Activated naive CD8-positive, alpha-beta T cell treated with anti-CD3 and anti-CD28 coated beads, Interleukin-2, amount 10 ng/mL, durations not matched to agents 7 days and 5 days (primary cell): ENCODE results near the gene ZSCAN29. TPM values are rescaled to one million over a fixed set of nuclear protein-coding genes. Genes with fewer than 3 reads are reported as not detected.

ENCODE experiments used
- ATAC-seq: fragments of 150-1000 bp; cut with Tn5 transposase; one replicate; pipeline ENCODE4 v1.10.0; 2021; ENCODE audit warnings: low read depth, moderate library complexity
- POLR2A ChIA-PET: fragments of 350-600 bp; sonication (Branson Sonifier 250); formaldehyde crosslinking; loops from one replicate; lab custom pipeline; 2021; ENCODE audit warnings: antibody characterized with exemption; lab: Charles Lee
- DNase-seq: peaks from one replicate; pipeline ENCODE4 v3.0.0; 2021
- H3K27ac Mint-ChIP-seq: one replicate; pipeline ENCODE4 v1.8.0; 2022; ENCODE audit warnings: mild to moderate bottlenecking, mixed read lengths
- H3K27me3 Mint-ChIP-seq: one replicate; pipeline ENCODE4 v1.8.0; 2022; ENCODE audit warnings: mild to moderate bottlenecking, moderate library complexity, mixed read lengths
- H3K36me3 Mint-ChIP-seq: one replicate; pipeline ENCODE4 v1.8.0; 2021; ENCODE audit warnings: mild to moderate bottlenecking, mixed read lengths
- H3K4me1 Mint-ChIP-seq: one replicate; pipeline ENCODE4 v1.8.0; 2021; ENCODE audit warnings: mixed read lengths
- H3K4me3 Mint-ChIP-seq: one replicate; pipeline ENCODE4 v1.8.0; 2022; ENCODE audit warnings: mild to moderate bottlenecking, moderate library complexity, mixed read lengths
- H3K9me3 Mint-ChIP-seq: one replicate; pipeline ENCODE4 v1.8.0; 2021; ENCODE audit warnings: mixed read lengths
- total RNA-seq, 2 experiments: library from RNA; stranded (reverse); gene quantifications; one replicate each; pipeline ENCODE4 v1.2.3, GENCODE V29; 2021

ZSCAN29 gene
- total RNA-seq, 2 experiments from 2014 or later: 34.0 to 36.1 TPM

GRCh38 chr15:43383070-43383469 lies 12.2 kb upstream of the ZSCAN29 start:
- Mint-ChIP-seq H3K27me3 (no peaks in the 10 kb centered on the region), H3K4me3 (no peak overlapping the region), H3K27ac (no peak overlapping the region), H3K4me1 (no peaks in the 10 kb centered on the region), H3K36me3 (peaks cover 44% of the 10 kb centered on the region), H3K9me3 (no peaks in the 10 kb centered on the region)
- no peak for DNase-seq
- no peak for ATAC-seq
- POLR2A ChIA-PET: no interaction called here

- Mint-ChIP-seq H3K9me3 (no peaks in the 10 kb centered on the region), H3K4me1 (no peaks in the 10 kb centered on the region), H3K27me3 (no peaks in the 10 kb centered on the region), H3K36me3 (peaks cover 50% of the 10 kb centered on the region), H3K27ac (no peak overlapping the region), H3K4me3 (no peak overlapping the region)
- ATAC-seq (no peak), DNase-seq (no peak)
- POLR2A ChIA-PET: no interaction called here
Observed at GRCh38 chr15:43382310-43382709, 11.5 kb upstream of the ZSCAN29 start.

- no peak overlapping the region for H3K4me3 Mint-ChIP-seq
- H3K9me3 Mint-ChIP-seq: no peaks in the 10 kb centered on the region
- H3K36me3 Mint-ChIP-seq: peaks cover 31% of the 10 kb centered on the region
- H3K4me1 Mint-ChIP-seq: peaks cover 1% of the 10 kb centered on the region
- no peaks in the 10 kb centered on the region for H3K27me3 Mint-ChIP-seq
- no peak for ATAC-seq
- DNase-seq: no peak
- POLR2A ChIA-PET: no interaction called here
- H3K27ac Mint-ChIP-seq: no peak overlapping the region
Observed at GRCh38 chr15:43378601-43379000, 7.8 kb upstream of the ZSCAN29 start.

- ATAC-seq (peak; percentile 41), DNase-seq (no peak)
- Mint-ChIP-seq H3K4me3 (no peak overlapping the region), H3K4me1 (peaks cover 13% of the 10 kb centered on the region), H3K27ac (no peak overlapping the region), H3K9me3 (no peaks in the 10 kb centered on the region), H3K36me3 (peaks cover 27% of the 10 kb centered on the region), H3K27me3 (no peaks in the 10 kb centered on the region)
- POLR2A ChIA-PET: no interaction called here
Observed at GRCh38 chr15:43376017-43376705, 5.3 kb upstream of the ZSCAN29 start.

GRCh38 chr15:43370310-43370974 lies 401 bp downstream of the ZSCAN29 start:
- Mint-ChIP-seq H3K27me3 (no peaks in the 10 kb centered on the region), H3K9me3 (peaks cover 6% of the 10 kb centered on the region), H3K4me3 (peak overlapping the region; percentile 88), H3K36me3 (peaks cover 48% of the 10 kb centered on the region), H3K27ac (peak overlapping the region; percentile 85), H3K4me1 (peaks cover 33% of the 10 kb centered on the region)
- DNase-seq (no peak), ATAC-seq (peak; percentile 55)
- POLR2A ChIA-PET: interaction anchor here (0.5 to 2.3 kb wide), 8 partner anchors 9 to 1709 kb away, joined by 3 to 9 read pairs (median 4); partner anchors contain the start of gene ELL3

GRCh38 chr15:43361313-43361903 lies 9.4 kb downstream of the ZSCAN29 start:
- H3K27me3 Mint-ChIP-seq: no peaks in the 10 kb centered on the region
- no peak overlapping the region for H3K4me3 Mint-ChIP-seq
- no peak for DNase-seq
- POLR2A ChIA-PET: interaction anchor here (0.8 kb wide), 1 partner anchor 10 kb away, joined by 3 read pairs; the partner anchor contains the start of genes TUBGCP4 and ZSCAN29
- no peak for ATAC-seq
- peaks cover 85% of the 10 kb centered on the region for H3K36me3 Mint-ChIP-seq
- peaks cover 38% of the 10 kb centered on the region for H3K9me3 Mint-ChIP-seq
- peaks cover 7% of the 10 kb centered on the region for H3K4me1 Mint-ChIP-seq
- H3K27ac Mint-ChIP-seq: no peak overlapping the region

- ATAC-seq (no peak), DNase-seq (no peak)
- Mint-ChIP-seq H3K9me3 (peaks cover 36% of the 10 kb centered on the region), H3K4me1 (peaks cover 7% of the 10 kb centered on the region), H3K4me3 (no peak overlapping the region), H3K27ac (no peak overlapping the region), H3K36me3 (peaks cover 84% of the 10 kb centered on the region), H3K27me3 (no peaks in the 10 kb centered on the region)
- POLR2A ChIA-PET: interaction anchor here (0.8 kb wide), 1 partner anchor 10 kb away, joined by 3 read pairs; the partner anchor contains the start of genes TUBGCP4 and ZSCAN29
Observed at GRCh38 chr15:43360821-43361220, 10.0 kb downstream of the ZSCAN29 start.

GRCh38 chr15:43352693-43353382 lies 18.0 kb downstream of the ZSCAN29 start:
- POLR2A ChIA-PET: interaction anchor here (0.7 kb wide), 1 partner anchor 18 kb away, joined by 5 read pairs; the partner anchor contains the start of genes TUBGCP4 and ZSCAN29
- peaks cover 2% of the 10 kb centered on the region for H3K9me3 Mint-ChIP-seq
- no peak for ATAC-seq
- H3K4me1 Mint-ChIP-seq: peaks cover 4% of the 10 kb centered on the region
- H3K36me3 Mint-ChIP-seq: peaks cover 28% of the 10 kb centered on the region
- no peak overlapping the region for H3K4me3 Mint-ChIP-seq
- no peak for DNase-seq
- no peak overlapping the region for H3K27ac Mint-ChIP-seq
- no peaks in the 10 kb centered on the region for H3K27me3 Mint-ChIP-seq

- DNase-seq (no peak), ATAC-seq (no peak)
- H3K9me3 Mint-ChIP-seq: no peaks in the 10 kb centered on the region
- H3K27ac Mint-ChIP-seq: no peak overlapping the region
- no peaks in the 10 kb centered on the region for H3K4me1 Mint-ChIP-seq
- H3K36me3 Mint-ChIP-seq: peaks cover 13% of the 10 kb centered on the region
- no peaks in the 10 kb centered on the region for H3K27me3 Mint-ChIP-seq
- POLR2A ChIA-PET: interaction anchor here (0.9 kb wide), 1 partner anchor 24 kb away, joined by 5 read pairs; the partner anchor contains the start of genes TUBGCP4 and ZSCAN29
- no peak overlapping the region for H3K4me3 Mint-ChIP-seq
Observed at GRCh38 chr15:43347114-43347513, 23.7 kb downstream of the ZSCAN29 start.

GRCh38 chr15:43346305-43346704 lies 24.5 kb downstream of the ZSCAN29 start:
- H3K27ac Mint-ChIP-seq: no peak overlapping the region
- H3K27me3 Mint-ChIP-seq: no peaks in the 10 kb centered on the region
- no peak overlapping the region for H3K4me3 Mint-ChIP-seq
- ATAC-seq (no peak), DNase-seq (no peak)
- H3K9me3 Mint-ChIP-seq: no peaks in the 10 kb centered on the region
- H3K36me3 Mint-ChIP-seq: peaks cover 13% of the 10 kb centered on the region
- no peaks in the 10 kb centered on the region for H3K4me1 Mint-ChIP-seq
- POLR2A ChIA-PET: no interaction called here

- POLR2A ChIA-PET: no interaction called here
- DNase-seq (no peak), ATAC-seq (peak; percentile 12)
- Mint-ChIP-seq H3K4me3 (peak overlapping the region; percentile 92), H3K27me3 (no peaks in the 10 kb centered on the region), H3K27ac (peak overlapping the region; percentile 97), H3K4me1 (peaks cover 25% of the 10 kb centered on the region), H3K9me3 (no peaks in the 10 kb centered on the region), H3K36me3 (peaks cover 32% of the 10 kb centered on the region)
Observed at GRCh38 chr15:43330780-43331087, 40.1 kb downstream of the ZSCAN29 start.

GRCh38 chr15:43329960-43330779 lies 40.7 kb downstream of the ZSCAN29 start, which contains the start of gene LCMT2:
LCMT2 (minus strand) TSS chr15:43330573; CDS start chr15:43330489, 84 bp downstream.
- ATAC-seq (peak; percentile 88), DNase-seq (peak; percentile 87)
- POLR2A ChIA-PET: interaction anchor here (0.7 to 0.9 kb wide), 2 partner anchors 10 to 40 kb away, joined by 3 read pairs; partner anchors contain the start of genes TUBGCP4 and ZSCAN29
- H3K27ac Mint-ChIP-seq: peak within 1 kb of the TSS; percentile 97
- H3K36me3 Mint-ChIP-seq: peaks cover 29% of the 10 kb centered on the region
- H3K27me3 Mint-ChIP-seq: no peaks in the 10 kb centered on the region
- H3K9me3 Mint-ChIP-seq: no peaks in the 10 kb centered on the region
- H3K4me1 Mint-ChIP-seq: peaks cover 25% of the 10 kb centered on the region
- H3K4me3 Mint-ChIP-seq: peak within 1 kb of the TSS; percentile 92
